ENCODE results near the gene PTTG1IP2.

The PTTG1IP2 gene

DNA sequence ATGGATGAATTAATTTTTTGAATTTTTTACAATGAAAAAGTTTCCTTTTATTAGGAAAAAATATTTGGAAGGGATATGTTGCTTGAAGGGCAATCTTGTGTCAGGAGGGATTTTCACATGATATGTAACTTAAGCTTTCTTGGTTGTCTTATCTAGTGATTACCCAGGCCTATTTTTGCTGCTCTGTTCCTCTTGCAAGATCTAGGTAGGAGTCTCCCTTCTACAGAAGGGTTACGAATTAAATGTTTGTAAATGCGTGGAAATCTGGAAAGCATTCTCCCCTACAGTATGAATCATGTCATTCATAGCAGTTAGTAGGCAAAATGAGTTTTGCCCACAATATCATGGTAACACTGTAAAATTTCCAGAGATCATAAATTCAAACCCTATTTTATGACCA, 69.0 kb downstream of the PTTG1IP2 start:
- H3K4me3 ChIP-seq (ENCODE audit: low read depth, low read length): no peak overlapping the region
- in situ Hi-C loops (cut with HindIII; ENCODE audit: low sequenced_read_pairs): no loop called here
- no peak for DNase-seq (ENCODE audit: low read depth)
- TF ChIP-seq, protein P1, sequence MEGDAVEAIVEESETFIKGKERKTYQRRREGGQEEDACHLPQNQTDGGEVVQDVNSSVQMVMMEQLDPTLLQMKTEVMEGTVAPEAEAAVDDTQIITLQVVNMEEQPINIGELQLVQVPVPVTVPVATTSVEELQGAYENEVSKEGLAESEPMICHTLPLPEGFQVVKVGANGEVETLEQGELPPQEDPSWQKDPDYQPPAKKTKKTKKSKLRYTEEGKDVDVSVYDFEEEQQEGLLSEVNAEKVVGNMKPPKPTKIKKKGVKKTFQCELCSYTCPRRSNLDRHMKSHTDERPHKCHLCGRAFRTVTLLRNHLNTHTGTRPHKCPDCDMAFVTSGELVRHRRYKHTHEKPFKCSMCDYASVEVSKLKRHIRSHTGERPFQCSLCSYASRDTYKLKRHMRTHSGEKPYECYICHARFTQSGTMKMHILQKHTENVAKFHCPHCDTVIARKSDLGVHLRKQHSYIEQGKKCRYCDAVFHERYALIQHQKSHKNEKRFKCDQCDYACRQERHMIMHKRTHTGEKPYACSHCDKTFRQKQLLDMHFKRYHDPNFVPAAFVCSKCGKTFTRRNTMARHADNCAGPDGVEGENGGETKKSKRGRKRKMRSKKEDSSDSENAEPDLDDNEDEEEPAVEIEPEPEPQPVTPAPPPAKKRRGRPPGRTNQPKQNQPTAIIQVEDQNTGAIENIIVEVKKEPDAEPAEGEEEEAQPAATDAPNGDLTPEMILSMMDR (IDR thresholded peaks at IDR 0.05; ENCODE audit: low read depth, low read length, missing control alignments): no peak

DNA sequence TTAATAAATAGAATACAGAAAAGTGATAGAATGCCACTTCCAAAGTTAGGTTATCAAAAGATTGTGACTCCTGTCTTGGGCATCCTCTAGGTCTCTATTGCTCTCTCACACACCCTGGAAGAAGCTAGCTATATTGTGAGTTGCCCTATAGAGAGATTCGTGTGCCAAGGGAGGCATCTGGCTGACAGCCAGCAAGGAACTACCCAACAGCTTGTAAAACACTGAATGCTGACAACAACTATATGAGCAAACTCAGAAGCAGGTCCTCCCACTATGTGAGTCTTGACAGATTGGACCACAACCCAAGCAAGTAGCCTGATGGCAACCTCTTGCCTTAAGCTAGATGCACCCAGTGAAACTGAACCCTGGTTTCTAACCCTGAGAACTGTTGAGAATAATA, 71.0 kb downstream of the PTTG1IP2 start:
- TF ChIP-seq, protein P1 (IDR thresholded peaks at IDR 0.05; ENCODE audit: low read depth, low read length, missing control alignments): no peak
- H3K4me3 ChIP-seq (ENCODE audit: low read depth, low read length): no peak overlapping the region
- no peak for DNase-seq (ENCODE audit: low read depth)
- in situ Hi-C loops (cut with HindIII; ENCODE audit: low sequenced_read_pairs): no loop called here

DNA sequence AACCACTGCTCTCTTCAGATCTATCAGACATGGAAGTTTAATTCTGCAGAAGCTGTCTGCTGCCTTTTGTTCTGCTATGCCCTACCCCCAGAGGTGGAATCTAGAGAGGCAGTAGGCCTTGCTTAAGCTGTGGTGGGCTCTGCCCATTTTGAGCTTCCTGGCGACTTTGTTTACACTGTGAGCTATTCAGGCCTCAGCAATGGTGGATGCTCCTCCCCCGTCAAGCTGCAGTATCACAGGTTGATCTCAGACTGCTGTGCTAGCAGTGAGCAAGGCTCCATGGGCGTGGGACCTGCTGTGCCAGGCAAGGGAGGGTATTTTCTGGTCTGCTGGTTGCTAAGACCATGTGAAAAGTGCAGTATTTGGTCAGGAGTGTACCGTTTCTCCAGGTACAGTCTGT, 81.6 kb downstream of the PTTG1IP2 start:
- no peak for DNase-seq (ENCODE audit: low read depth)
- no peak overlapping the region for H3K4me3 ChIP-seq (ENCODE audit: low read depth, low read length)
- TF ChIP-seq, protein P1 (IDR thresholded peaks at IDR 0.05; ENCODE audit: low read depth, low read length, missing control alignments): no peak
- in situ Hi-C loops (cut with HindIII; ENCODE audit: low sequenced_read_pairs): no loop called here

DNA sequence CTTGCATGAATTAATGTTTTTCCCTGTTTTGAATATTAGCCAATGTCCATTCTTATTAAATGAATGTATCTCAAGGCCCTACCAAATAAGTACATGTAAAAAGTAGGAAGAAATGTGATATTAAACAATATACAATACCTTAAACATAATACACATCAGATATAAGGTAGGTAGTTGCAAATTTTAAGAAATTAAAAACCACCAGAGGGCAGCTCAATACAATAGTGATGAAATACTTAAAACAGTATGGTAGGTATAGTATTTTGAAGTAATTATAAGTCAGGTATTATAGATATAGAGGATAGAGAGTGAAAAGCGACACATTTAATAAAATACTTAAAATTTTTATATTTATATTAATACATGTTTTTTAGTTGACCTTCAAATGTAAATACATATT, 83.1 kb downstream of the PTTG1IP2 start:
- no peak overlapping the region for H3K4me3 ChIP-seq (ENCODE audit: low read depth, low read length)
- TF ChIP-seq, protein P1 (IDR thresholded peaks at IDR 0.05; ENCODE audit: low read depth, low read length, missing control alignments): no peak
- in situ Hi-C loops (cut with HindIII; ENCODE audit: low sequenced_read_pairs): no loop called here
- peak; percentile 13 for DNase-seq (ENCODE audit: low read depth)

DNA sequence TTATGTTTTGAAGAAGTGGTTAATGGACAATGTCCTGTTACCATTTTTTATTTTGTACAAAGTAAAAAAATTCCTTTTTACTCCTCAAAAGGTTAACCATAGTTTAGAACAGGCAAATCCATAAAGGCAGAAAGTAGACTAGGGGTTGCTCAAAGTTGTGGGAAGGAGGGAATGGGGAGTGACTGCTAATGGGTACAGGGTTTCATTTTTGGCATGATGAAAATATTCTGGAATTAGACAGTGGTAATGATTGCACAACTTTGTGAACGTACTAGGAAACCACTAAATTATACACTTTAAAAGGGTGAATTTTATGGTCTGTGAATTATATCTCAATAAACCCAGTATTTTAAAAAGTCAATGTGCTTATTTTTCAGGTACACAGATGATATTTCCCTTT, 91.3 kb downstream of the PTTG1IP2 start:
- in situ Hi-C loops (cut with HindIII; ENCODE audit: low sequenced_read_pairs): no loop called here
- TF ChIP-seq, protein P1 (IDR thresholded peaks at IDR 0.05; ENCODE audit: low read depth, low read length, missing control alignments): no peak
- DNase-seq (ENCODE audit: low read depth): peak; percentile 49
- H3K4me3 ChIP-seq (ENCODE audit: low read depth, low read length): no peak overlapping the region

Data from astrocyte of the cerebellum (primary cell).